GM10847 (cell line): ENCODE data around the gene RNF213.

Experiments used
- POLR2A ChIP-seq: IDR thresholded peaks from 2 replicates; pipeline ENCODE4 v1.6.1; 2011; ENCODE audit not compliant: insufficient read length; ENCODE audit errors: extremely low read depth

Gene RNF213

DNA sequence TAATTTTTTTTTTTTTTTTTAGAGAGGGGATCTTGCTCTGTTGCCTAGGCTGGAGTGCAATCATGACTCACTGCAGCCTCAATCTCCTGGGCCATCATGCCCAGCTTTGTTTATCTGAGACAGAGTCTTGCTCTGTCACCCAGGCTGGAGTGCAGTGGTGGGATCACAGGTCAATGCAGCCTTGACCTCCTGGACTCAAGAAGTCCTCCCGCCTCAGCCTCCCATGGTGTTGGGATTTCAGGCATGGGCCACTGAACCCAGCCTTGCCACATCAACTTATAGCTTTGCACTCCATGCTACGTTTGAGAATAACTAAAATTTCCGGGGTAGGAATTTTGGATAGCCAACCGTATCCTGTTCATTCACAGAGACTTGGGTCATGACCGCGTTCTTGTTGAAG lies 30.6 kb downstream of the RNF213 start:
- no peak for TF ChIP-seq POLR2A

DNA sequence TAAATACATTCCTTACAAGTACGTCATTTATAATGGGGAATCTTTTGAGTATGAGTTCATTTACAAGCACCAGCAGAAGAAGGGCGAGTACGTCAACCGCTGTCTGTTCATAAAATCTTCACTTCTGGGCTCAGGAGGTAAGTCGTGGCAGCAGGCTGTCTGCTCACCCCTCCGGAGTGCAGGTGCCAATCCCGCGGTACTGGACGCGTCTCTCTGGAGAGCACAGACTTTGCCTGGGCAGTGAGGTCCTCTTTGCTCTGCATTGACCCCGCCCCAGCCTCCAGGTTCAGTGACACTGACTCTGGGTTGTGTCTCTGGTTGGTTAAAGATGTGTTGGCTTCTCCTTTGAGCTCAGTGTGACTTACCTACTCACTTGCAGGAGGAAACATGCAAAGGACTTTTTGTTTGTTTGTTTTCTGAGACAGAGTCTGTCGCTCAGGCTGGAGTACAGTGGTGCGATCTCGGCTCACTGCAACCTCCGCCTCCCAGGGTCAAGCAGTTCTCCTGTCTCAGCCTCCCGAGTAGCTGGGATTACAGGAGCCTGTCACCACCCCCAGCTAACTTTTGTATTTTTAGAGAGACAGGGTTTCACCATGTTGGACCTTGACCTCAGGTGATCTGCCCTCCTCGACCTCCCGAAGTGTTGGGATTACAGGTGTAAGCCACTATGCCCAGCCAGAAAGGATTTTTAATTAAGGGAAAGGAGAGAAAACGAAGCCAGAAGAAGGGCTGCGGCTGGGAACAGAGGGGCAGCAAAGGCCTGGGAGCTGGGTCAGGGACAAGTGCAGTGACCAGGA lies 31.2 kb downstream of the RNF213 start:
- no peak for TF ChIP-seq POLR2A

DNA sequence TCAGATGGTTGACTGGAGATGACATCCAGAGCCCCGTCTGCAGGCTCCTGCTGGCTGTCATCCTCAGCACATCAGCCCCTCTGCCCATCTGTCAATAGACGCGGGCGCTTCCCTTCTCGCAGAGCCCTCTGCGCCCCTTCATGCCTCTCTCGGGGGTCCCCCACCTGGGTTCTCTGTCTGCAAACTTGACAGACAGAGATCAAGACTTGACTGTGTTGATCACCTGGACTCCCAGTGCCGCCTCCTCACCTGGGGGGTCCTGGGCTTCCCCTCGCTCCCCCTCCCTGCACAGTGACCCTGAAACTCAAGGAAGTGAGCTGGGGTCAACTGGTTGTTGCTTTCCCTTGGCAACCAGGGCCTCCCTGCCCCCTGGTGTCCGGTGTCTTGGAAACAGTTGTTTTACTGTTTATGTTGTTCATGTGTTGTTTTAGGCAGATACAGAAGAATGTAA lies 31.9 kb downstream of the RNF213 start:
- no peak for TF ChIP-seq POLR2A

DNA sequence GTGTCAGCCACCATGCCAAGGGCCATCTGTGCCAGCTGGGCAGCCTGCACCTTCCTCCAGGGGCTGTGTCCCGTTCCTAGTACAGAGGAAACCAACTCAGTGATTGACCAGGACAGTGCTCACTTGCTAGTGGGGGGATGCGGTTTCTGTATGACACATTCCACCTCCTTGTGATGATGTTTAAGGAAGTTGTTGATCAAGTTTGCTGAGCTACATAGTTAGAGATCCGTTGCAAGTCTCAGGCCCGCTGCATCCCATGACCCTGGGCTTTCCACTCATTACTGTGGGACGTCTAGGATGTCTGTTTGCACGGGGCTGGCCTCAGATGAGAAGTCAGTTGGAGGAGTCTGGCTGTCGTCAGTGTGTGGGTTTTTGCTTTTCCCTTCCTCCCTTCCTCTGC lies 33.6 kb downstream of the RNF213 start:
- no peak for TF ChIP-seq POLR2A

DNA sequence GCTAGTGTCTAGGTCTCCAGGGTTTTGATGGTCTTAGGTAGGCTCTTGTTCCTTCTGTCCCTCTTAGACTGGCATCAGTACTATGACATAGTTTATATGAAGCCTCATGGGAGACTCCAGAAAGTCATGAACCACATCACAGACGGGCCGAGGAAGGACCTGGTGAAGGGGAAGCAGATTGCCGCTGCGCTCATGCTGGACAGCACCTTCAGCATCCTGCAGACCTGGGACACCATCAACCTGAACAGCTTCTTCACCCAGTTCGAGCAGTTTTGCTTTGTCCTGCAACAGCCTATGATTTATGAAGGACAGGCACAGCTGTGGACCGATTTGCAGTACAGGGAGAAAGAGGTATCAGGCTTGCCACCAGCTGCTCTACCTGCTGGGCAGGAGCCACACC lies 34.0 kb downstream of the RNF213 start:
- no peak for TF ChIP-seq POLR2A

DNA sequence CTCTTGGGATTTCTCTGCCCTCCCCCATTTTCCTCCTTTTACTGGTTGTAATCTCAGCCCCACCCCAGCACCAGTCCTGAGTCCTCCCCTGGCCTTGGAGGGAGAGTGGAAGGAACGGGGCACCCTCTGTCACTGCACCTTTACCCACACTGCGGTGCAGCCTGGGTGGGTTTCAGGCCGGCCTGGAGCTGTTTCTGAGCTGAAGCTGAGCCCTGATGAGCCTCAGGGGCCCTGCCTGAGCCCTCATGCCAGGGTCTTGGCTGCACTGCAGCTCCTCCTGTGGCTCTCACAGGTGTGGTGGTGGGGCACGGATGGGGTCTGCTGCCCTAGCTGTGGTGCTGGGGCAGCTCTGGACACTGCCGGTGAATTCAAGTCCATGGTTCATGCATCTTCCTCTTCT lies 34.5 kb downstream of the RNF213 start:
- no peak for TF ChIP-seq POLR2A

DNA sequence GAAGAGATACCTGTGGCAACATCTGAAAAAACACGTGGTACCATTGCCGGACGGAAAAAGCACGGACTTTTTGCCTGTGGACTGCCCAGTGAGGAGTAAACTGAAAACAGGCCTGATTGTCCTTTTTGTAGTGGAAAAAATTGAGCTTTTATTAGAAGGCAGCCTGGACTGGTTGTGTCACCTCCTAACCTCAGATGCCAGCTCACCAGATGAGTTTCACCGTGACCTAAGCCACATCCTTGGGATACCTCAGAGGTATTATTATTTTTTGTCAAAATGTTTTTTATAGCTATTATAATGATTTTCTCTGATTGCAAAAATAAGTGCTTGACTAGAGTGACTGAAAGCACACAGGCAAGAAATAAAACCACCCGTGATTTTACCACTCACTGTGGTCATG lies 34.9 kb downstream of the RNF213 start:
- TF ChIP-seq POLR2A = no peak

DNA sequence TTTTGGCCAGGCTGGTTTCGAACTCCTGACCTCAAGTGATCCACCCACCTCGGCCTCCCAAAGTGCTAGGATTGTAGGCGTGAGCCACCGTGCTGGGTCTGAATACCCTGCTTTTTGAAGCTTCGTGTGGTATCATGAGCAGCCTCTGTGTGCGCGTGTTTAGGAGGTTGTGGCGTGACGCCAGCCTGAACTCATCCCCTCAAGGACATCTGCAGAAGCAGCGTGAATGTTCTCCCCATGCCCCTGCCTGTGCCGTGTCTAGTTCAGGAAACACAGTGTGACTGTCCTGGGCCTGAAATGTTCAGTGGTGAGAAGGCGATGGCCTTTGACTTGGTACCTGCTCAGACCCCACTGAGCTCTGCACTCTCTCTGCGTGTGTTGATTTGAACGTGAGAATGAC lies 35.6 kb downstream of the RNF213 start:
- no peak for TF ChIP-seq POLR2A

DNA sequence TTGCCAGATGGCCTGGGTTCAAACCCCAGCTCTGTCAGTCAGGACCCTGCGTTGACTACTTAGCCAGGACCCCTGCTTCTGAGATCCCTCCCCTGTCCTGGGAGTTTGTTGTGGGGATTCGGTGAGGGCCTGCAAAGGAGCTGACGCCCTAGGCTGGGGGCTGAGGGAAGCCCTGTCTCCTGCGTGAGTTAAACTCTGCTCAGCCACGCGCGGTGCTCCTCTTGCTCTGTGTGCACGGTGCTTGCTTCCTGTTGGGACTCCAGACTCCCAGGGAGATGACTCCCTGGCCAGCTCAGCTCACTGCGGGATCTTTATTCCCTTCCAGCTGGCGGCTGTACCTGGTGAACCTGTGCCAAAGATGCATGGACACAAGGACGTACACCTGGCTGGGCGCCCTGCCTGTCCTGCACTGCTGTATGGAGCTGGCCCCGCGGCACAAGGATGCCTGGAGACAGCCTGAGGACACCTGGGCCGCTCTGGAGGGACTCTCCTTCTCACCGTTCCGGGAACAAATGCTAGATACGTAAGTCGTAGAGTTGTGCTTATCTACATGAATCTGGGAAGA lies 37.4 kb downstream of the RNF213 start:
- no peak for TF ChIP-seq POLR2A

DNA sequence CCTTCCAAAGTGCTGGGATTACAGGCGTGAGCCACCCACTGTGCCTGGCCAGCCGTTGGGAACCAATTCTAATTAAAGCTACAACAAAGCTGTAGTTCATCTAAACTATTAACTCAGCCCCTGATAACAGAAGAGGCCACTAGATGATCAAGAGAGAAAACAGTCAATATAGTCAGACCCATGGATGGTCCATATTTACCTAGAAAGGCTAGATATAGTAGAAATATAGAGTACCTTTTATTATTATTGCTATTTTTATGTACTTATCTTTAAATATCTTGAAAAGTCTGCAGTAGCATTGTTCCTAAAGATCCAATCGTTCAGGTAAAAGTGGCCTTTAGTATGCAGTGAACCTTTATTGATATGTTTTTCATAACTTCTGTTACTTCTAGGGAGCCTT lies 43.2 kb downstream of the RNF213 start:
- TF ChIP-seq POLR2A = no peak

DNA sequence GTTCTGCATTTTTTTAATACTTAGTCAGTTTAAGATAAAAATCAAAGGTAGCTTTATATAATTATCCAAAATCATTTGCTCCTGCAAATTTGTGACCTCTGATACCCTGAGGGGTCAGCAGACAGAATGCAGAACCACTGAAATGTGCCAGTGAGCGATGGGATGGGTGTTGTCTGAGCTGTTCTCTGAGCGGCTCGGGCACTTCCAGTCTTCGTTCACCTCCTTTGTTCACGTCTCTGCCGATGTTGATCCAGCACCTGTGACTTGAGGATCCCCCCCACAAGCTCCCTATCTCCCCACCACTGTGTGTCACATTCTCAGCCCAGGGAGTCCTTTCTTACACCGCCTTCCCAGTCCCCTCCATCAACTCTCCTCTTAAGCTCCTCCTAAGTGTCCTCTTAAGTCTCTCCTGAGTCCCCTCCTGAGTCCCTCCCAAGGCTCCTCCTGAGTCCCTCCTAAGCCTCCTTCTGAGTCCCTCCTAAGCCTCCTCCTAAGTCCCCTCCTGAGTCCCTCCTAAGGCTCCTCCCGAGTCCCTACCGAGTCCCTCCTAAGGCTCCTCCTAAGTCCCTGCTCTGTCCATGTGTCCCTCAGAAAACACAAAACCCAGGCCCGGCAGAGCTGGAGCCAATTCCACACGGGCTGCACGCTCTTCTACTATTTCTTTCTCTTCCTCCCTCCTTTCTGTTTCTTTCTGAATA lies 47.5 kb downstream of the RNF213 start:
- TF ChIP-seq POLR2A = no peak

DNA sequence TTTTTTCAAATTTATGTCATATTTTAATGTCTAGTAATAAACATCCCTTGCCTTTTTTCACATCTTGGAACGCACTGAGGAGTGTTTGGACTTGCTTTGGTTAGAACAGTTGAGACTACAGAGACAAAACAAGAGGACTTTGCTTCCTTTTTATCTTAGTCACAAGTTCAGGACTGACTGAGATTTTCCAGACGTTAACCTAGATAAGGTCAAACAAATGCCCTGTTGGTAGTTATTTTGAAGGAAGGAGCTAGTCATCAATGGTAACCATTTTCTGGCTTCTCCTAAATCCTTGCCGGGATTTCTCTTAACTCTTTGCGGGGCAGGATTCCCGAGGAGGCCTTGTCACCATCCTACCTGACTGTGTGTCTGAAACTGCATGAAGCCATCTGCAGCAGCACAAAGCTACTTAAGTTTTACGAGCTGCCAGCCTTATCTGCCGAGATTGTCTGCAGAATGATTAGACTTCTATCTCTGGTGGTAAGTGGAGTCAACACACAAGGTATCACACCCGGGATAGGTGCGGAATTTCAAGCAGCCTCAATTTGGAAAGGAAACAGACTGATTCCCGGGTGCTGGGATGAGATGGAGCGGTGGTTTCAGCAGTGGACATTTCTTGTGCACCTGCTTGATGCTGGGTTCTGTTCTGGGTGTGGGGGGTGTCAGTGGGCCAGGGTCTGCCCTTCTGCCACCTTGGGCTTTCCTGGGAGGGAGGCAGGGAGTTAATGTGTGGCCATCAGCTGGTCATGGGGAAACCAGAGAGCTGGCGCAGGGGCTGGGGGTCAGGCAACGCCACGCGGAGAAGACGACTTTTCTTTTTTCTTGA lies 48.3 kb downstream of the RNF213 start:
- TF ChIP-seq POLR2A = no peak

DNA sequence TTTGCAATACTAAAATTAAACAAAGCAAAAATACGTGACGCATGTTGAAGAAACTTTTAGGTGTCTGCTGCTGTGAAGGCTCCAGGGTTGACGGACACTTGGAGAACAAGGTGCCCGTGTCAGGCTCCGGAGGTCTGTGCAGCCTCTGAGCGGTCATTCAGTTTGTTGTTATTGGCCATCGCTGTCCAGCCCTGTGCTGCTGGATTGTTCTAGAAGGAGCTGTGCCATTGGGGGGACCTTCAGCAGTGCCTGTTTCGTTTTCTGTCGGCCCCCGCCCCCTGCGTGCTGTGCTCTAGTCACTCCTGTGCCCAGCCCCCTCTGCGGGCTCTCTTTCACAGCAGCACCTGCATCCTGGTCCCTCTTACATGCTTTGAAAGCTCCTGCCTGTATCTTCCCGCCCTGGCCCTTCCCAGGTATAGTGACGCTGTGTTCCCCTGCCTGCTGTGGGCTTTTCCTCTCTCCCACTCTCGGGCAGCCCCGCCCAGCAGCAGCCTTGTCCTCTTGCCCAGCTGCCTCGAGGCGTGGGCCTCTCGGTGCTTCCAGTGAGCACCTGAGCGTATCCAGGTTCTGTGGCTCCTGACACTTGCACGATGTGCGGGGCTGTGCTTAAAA lies 50.7 kb downstream of the RNF213 start:
- TF ChIP-seq POLR2A = no peak

DNA sequence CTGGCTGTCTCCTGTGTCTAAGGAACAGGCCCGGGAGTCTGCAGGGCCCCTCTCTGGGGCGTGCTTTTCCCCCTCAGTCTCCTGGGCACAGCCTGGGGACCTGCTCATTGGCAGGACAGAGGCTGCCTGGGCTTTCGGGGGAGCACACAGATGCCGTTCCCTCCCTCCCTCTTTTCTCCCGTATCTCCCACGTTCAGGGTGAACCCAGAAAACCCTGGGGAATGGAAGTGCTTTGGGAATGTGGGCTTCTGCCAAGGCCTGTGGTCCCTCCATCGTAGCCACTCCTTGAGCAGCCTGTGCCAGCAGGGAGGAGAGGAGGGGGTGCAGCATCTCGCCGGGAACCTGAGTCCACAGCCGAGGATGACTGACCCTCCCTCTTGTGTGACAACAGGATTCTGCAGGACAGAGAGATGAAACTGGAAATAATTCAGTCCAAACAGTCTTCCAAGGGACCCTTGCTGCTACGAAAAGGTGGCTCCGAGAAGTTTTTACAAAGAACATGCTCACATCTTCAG lies 52.0 kb downstream of the RNF213 start:
- TF ChIP-seq POLR2A = no peak
